Melanocyte of skin (primary cell): ENCODE data around the gene CCT7. TPM values are rescaled to one million over a fixed set of nuclear protein-coding genes. Genes with fewer than 3 reads are reported as not detected.

Experiments used
- small RNA-seq, 2 donors: library from RNA; depleted of rRNA; stranded (forward); fragments of <200 nt; gene quantifications; one replicate each; pipeline ENCODE3, GENCODE V24; 2012
- total RNA-seq, 2 donors: library from RNA; depleted of rRNA; stranded (reverse); fragments of >200 nt; gene quantifications; 2 replicates each; pipeline ENCODE4 v1.2.3, GENCODE V29; 2012

Gene CCT7
- total RNA-seq = 100 to 1,000 TPM; 210 to 341 TPM

GRCh38 chr2:73233932-73234832, at the start of gene CCT7:
Gene CCT7, plus strand, starts transcription at chr2:73234308. Its CDS starts 71 bp downstream, at chr2:73234379.

GRCh38 chr2:73202156-73203054, 31.7 kb upstream of the CCT7 start, which contains the start of gene NOTO:
Gene NOTO, plus strand, starts transcription at chr2:73202574. Its CDS starts 93 bp downstream, at chr2:73202667.

GRCh38 chr2:73214120-73215035, 19.7 kb upstream of the CCT7 start, which contains the start of gene SMYD5:
Gene SMYD5, plus strand, starts transcription at chr2:73214245. Its CDS starts 22 bp downstream, at chr2:73214267.

GRCh38 chr2:73233154-73233931, 765 bp upstream of the CCT7 start, which contains the start of gene PRADC1:
Gene PRADC1, minus strand, starts transcription at chr2:73233239. Its CDS starts 79 bp downstream, at chr2:73233160.

GRCh38 chr2:73284296-73285158, 50.4 kb downstream of the CCT7 start, which contains the start of gene FBXO41:
Gene FBXO41, minus strand, starts transcription at chr2:73284478. Its CDS starts 14,848 bp downstream, at chr2:73269630.

GRCh38 chr2:73293534-73294171, 59.5 kb downstream of the CCT7 start, which contains the start of gene EGR4:
Gene EGR4, minus strand, starts transcription at chr2:73293548. Its CDS starts 231 bp downstream, at chr2:73293317.

Small RNA genes within 50 kb of the gene (small RNA-seq; reads per million reads assigned to genes)
- gene RNU6-111P = 0 reads per million in 2 donors

Other genes with a start within 250 kb of the CCT7 start
- gene SFXN5, start 162.6 kb upstream of the CCT7 start, total RNA-seq = 10 to 100 TPM in 1 of 2 donors, 1 to 10 TPM in 1; 10.0 to 14.1 TPM
- gene RAB11FIP5, start 121.4 kb upstream of the CCT7 start, total RNA-seq = 10 to 100 TPM; 15.7 to 22.0 TPM
- gene NOTO, start 31.7 kb upstream of the CCT7 start, total RNA-seq = not detected
- 10 to 100 TPM; 16.2 to 32.3 TPM for gene SMYD5, start 20.1 kb upstream of the CCT7 start, total RNA-seq
- gene PRADC1, start 1.1 kb upstream of the CCT7 start, total RNA-seq = 10 to 100 TPM; 13.1 to 15.7 TPM
- 1 to 10 TPM; 3.8 to 4.0 TPM for gene FBXO41, start 50.2 kb downstream of the CCT7 start, total RNA-seq
- gene EGR4, start 59.2 kb downstream of the CCT7 start, total RNA-seq = not detected
- gene ALMS1, start 151.5 kb downstream of the CCT7 start, total RNA-seq = 10 to 100 TPM; 14.0 to 15.5 TPM